Epithelial cell of prostate (primary cell): ENCODE measurements around the gene SP5.
"Not testable (repeated sequence)": the region's sequence is repeated elsewhere in the genome, so short reads cannot be mapped to it uniquely, and the experiment has no call there.

Experiments
- DNase-seq: peaks from one replicate; pipeline ENCODE4 v3.0.0-alpha.2; 2011; ENCODE audit warnings: low read depth, low spot score
- H3K27ac ChIP-seq: fragments of 450-650 bp; 2 replicates; pipeline ENCODE4 v1.5.1; 2017; ENCODE audit warnings: mild to moderate bottlenecking

Gene SP5

GRCh38 chr2:170715062-170715931, at the start of gene SP5:
SP5 (plus strand) TSS chr2:170715337; CDS start chr2:170715513, 176 bp downstream.
- DNase-seq, result no peak

GRCh38 chr2:170665743-170666142, 49.4 kb upstream of the SP5 start:
- DNase-seq, result no peak
- no peak overlapping the region for H3K27ac ChIP-seq

More at GRCh38 chr2:170715062-170715931, at the start of gene SP5:
- H3K27ac ChIP-seq, result no peak within 1 kb of the TSS

- H3K27ac ChIP-seq, result no peak overlapping the region
- no peak for DNase-seq
Observed at GRCh38 chr2:170669909-170670308, 45.2 kb upstream of the SP5 start.

- DNase-seq, result no peak
Observed at GRCh38 chr2:170670651-170671050, 44.5 kb upstream of the SP5 start.

GRCh38 chr2:170671079-170671478, 44.1 kb upstream of the SP5 start:
- no peak overlapping the region for H3K27ac ChIP-seq
- no peak for DNase-seq

More at GRCh38 chr2:170670651-170671050, 44.5 kb upstream of the SP5 start:
- H3K27ac ChIP-seq, result no peak overlapping the region

GRCh38 chr2:170674282-170674681, 40.9 kb upstream of the SP5 start:
- DNase-seq, H3K27ac ChIP-seq: not testable (repeated sequence)

- no peak overlapping the region for H3K27ac ChIP-seq
- no peak for DNase-seq
Observed at GRCh38 chr2:170675701-170676100, 39.4 kb upstream of the SP5 start.

- no peak overlapping the region for H3K27ac ChIP-seq
- DNase-seq, result no peak
Observed at GRCh38 chr2:170679607-170680079, 35.5 kb upstream of the SP5 start.

GRCh38 chr2:170680172-170680941, 34.8 kb upstream of the SP5 start:
- H3K27ac ChIP-seq, result no peak overlapping the region
- no peak for DNase-seq

GRCh38 chr2:170681311-170681710, 33.8 kb upstream of the SP5 start:
- no peak overlapping the region for H3K27ac ChIP-seq
- DNase-seq, result no peak

GRCh38 chr2:170685591-170685990, 29.5 kb upstream of the SP5 start:
- DNase-seq, result no peak
- no peak overlapping the region for H3K27ac ChIP-seq

GRCh38 chr2:170689481-170689880, 25.7 kb upstream of the SP5 start:
- no peak overlapping the region for H3K27ac ChIP-seq
- DNase-seq, result no peak

GRCh38 chr2:170690640-170691039, 24.5 kb upstream of the SP5 start:
- H3K27ac ChIP-seq, result no peak overlapping the region
- no peak for DNase-seq

- DNase-seq, result no peak
- no peak overlapping the region for H3K27ac ChIP-seq
Observed at GRCh38 chr2:170694316-170694715, 20.8 kb upstream of the SP5 start.

- no peak for DNase-seq
Observed at GRCh38 chr2:170695521-170696410, 19.4 kb upstream of the SP5 start.

GRCh38 chr2:170696948-170697347, 18.2 kb upstream of the SP5 start:
- H3K27ac ChIP-seq, result no peak overlapping the region
- DNase-seq, result no peak

More at GRCh38 chr2:170695521-170696410, 19.4 kb upstream of the SP5 start:
- no peak overlapping the region for H3K27ac ChIP-seq

GRCh38 chr2:170701011-170701410, 14.1 kb upstream of the SP5 start:
- H3K27ac ChIP-seq, result no peak overlapping the region
- no peak for DNase-seq

- no peak for DNase-seq
- H3K27ac ChIP-seq, result no peak overlapping the region
Observed at GRCh38 chr2:170703776-170704476, 11.2 kb upstream of the SP5 start.
